Measurements from ENCODE around the gene C16orf74. TPM values are rescaled to one million over a fixed set of nuclear protein-coding genes. Genes with fewer than 3 reads are reported as not detected.

C16orf74 gene
- polyA plus RNA-seq, 4 donors = 2.8 to 5.8 (median 3.9) TPM

- no peak for DNase-seq (ENCODE audit: low read depth in 4 of 4, low spot score in 2 of 4)
These were observed 28.6 kb downstream of the C16orf74 start for GRCh38 chr16:85722128-85722893.

GRCh38 chr16:85720302-85720637 lies 30.6 kb downstream of the C16orf74 start:
- no peak for DNase-seq (ENCODE audit: low read depth in 4 of 4, low spot score in 2 of 4)

GRCh38 chr16:85719605-85720301 lies 31.1 kb downstream of the C16orf74 start:
- DNase-seq (ENCODE audit: low read depth in 4 of 4, low spot score in 2 of 4) = no peak

- no peak for DNase-seq (ENCODE audit: low read depth in 4 of 4, low spot score in 2 of 4)
These were observed 32.2 kb downstream of the C16orf74 start for GRCh38 chr16:85718682-85719081.

GRCh38 chr16:85718153-85718477 lies 32.8 kb downstream of the C16orf74 start:
- no peak for DNase-seq (ENCODE audit: low read depth in 4 of 4, low spot score in 2 of 4)

- DNase-seq (ENCODE audit: low read depth in 4 of 4, low spot score in 2 of 4) = peak in 1 of 4 donors; percentile 59
These were observed 33.3 kb downstream of the C16orf74 start for GRCh38 chr16:85717393-85718152.

- no peak for DNase-seq (ENCODE audit: low read depth in 4 of 4, low spot score in 2 of 4)
These were observed 34.2 kb downstream of the C16orf74 start for GRCh38 chr16:85716680-85717038.

GRCh38 chr16:85716022-85716679 lies 34.7 kb downstream of the C16orf74 start:
- DNase-seq (ENCODE audit: low read depth in 4 of 4, low spot score in 2 of 4) = no peak

GRCh38 chr16:85715169-85716021 lies 35.5 kb downstream of the C16orf74 start:
- DNase-seq (ENCODE audit: low read depth in 4 of 4, low spot score in 2 of 4) = no peak

- DNase-seq (ENCODE audit: low read depth in 4 of 4, low spot score in 2 of 4) = no peak
These were observed 38.1 kb downstream of the C16orf74 start for GRCh38 chr16:85712801-85713200.

GRCh38 chr16:85711982-85712587 lies 38.8 kb downstream of the C16orf74 start:
- no peak for DNase-seq (ENCODE audit: low read depth in 4 of 4, low spot score in 2 of 4)

- DNase-seq (ENCODE audit: low read depth in 4 of 4, low spot score in 2 of 4) = no peak
These were observed 40.2 kb downstream of the C16orf74 start for GRCh38 chr16:85710732-85711131.

- no peak for DNase-seq (ENCODE audit: low read depth in 4 of 4, low spot score in 2 of 4)
These were observed 40.9 kb downstream of the C16orf74 start for GRCh38 chr16:85709766-85710585.

- DNase-seq (ENCODE audit: low read depth in 4 of 4, low spot score in 2 of 4) = no peak
These were observed 42.6 kb downstream of the C16orf74 start for GRCh38 chr16:85708338-85708737.

GRCh38 chr16:85707528-85708095 lies 43.3 kb downstream of the C16orf74 start:
- no peak for DNase-seq (ENCODE audit: low read depth in 4 of 4, low spot score in 2 of 4)

- no peak for DNase-seq (ENCODE audit: low read depth in 4 of 4, low spot score in 2 of 4)
These were observed 44.4 kb downstream of the C16orf74 start for GRCh38 chr16:85706449-85707034.

- no peak for DNase-seq (ENCODE audit: low read depth in 4 of 4, low spot score in 2 of 4)
These were observed 45.7 kb downstream of the C16orf74 start for GRCh38 chr16:85704900-85705846.
